H9 (cell line): ENCODE data around the gene NFATC1. TPM values are rescaled to one million over a fixed set of nuclear protein-coding genes. Genes with fewer than 3 reads are reported as not detected.

Source experiments
- DNase-seq: peaks from one replicate; pipeline ENCODE4 v3.0.0-alpha.2; 2017
- H2AFZ ChIP-seq: one replicate; pipeline ENCODE4 v1.6.1; 2013; ENCODE audit warnings: mild to moderate bottlenecking, low read length, control low read depth, moderate library complexity
- H2AK5ac ChIP-seq: 2 replicates; pipeline ENCODE4 v1.6.1; 2013; ENCODE audit warnings: low read length, control low read depth, mixed read lengths; ENCODE audit not compliant: insufficient read length
- H2BK120ac ChIP-seq: one replicate; pipeline ENCODE4 v1.6.1; 2013; ENCODE audit warnings: low read depth, mild to moderate bottlenecking, low read length, control low read depth, inconsistent platforms; ENCODE audit not compliant: poor library complexity, severe bottlenecking
- H2BK12ac ChIP-seq: 2 replicates; pipeline ENCODE4 v1.6.1; 2013; ENCODE audit warnings: low read length, control low read depth, mixed read lengths, low read depth; ENCODE audit not compliant: insufficient read length
- H2BK15ac ChIP-seq: 2 replicates; pipeline ENCODE4 v1.6.1; 2013; ENCODE audit warnings: low read depth, low read length, control low read depth
- H2BK20ac ChIP-seq: one replicate; pipeline ENCODE4 v1.6.1; 2013; ENCODE audit warnings: low read depth, mild to moderate bottlenecking, low read length, control low read depth, inconsistent platforms; ENCODE audit not compliant: poor library complexity, severe bottlenecking
- H2BK5ac ChIP-seq: 2 replicates; pipeline ENCODE4 v1.6.1; 2013; ENCODE audit warnings: low read length, control low read depth, mixed read lengths; ENCODE audit not compliant: insufficient read length
- H3K14ac ChIP-seq: 2 replicates; pipeline ENCODE4 v1.6.1; 2013; ENCODE audit warnings: low read length, control low read depth; ENCODE audit not compliant: insufficient read depth
- H3K18ac ChIP-seq: 2 replicates; pipeline ENCODE4 v1.6.1; 2013; ENCODE audit warnings: low read depth, mild to moderate bottlenecking, mixed read lengths, low read length, control low read depth; ENCODE audit not compliant: insufficient read length
- H3K23ac ChIP-seq: 2 replicates; pipeline ENCODE4 v1.6.1; 2013; ENCODE audit warnings: low read length, control low read depth, mixed read lengths, low read depth; ENCODE audit not compliant: insufficient read length
- H3K23me2 ChIP-seq: 2 replicates; pipeline ENCODE4 v1.6.1; 2013; ENCODE audit warnings: low read depth, mild to moderate bottlenecking, mixed read lengths, low read length, control low read depth; ENCODE audit not compliant: insufficient read length, poor library complexity, severe bottlenecking
- H3K27ac ChIP-seq: 2 replicates; pipeline ENCODE4 v1.5.1; 2013; ENCODE audit warnings: low read length, control low read depth, mixed read lengths, low read depth; ENCODE audit not compliant: insufficient read length
- H3K27me3 ChIP-seq: 2 replicates; pipeline ENCODE4 v1.6.1; 2013; ENCODE audit warnings: low read length, control low read depth, inconsistent platforms; ENCODE audit not compliant: insufficient read depth
- H3K4ac ChIP-seq: 2 replicates; pipeline ENCODE4 v1.6.1; 2013; ENCODE audit warnings: low read depth, mild to moderate bottlenecking, control low read depth, inconsistent platforms, low read length, moderate library complexity
- H3K4me1 ChIP-seq: 2 replicates; pipeline ENCODE4 v1.6.1; 2013; ENCODE audit warnings: low read length, control low read depth, inconsistent platforms; ENCODE audit not compliant: insufficient read depth
- H3K4me2 ChIP-seq: 2 replicates; pipeline ENCODE4 v1.6.1; 2013; ENCODE audit warnings: low read length, control low read depth, mixed read lengths; ENCODE audit not compliant: insufficient read length, insufficient read depth
- H3K56ac ChIP-seq: 2 replicates; pipeline ENCODE4 v1.6.1; 2013; ENCODE audit warnings: low read depth, mild to moderate bottlenecking, mixed read lengths, low read length, control low read depth; ENCODE audit not compliant: insufficient read length
- H3K79me1 ChIP-seq: 2 replicates; pipeline ENCODE4 v1.6.1; 2013; ENCODE audit warnings: low read depth, mild to moderate bottlenecking, moderate library complexity, low read length, control low read depth, inconsistent platforms; ENCODE audit not compliant: insufficient read depth, poor library complexity, severe bottlenecking
- H3K79me2 ChIP-seq: 2 replicates; pipeline ENCODE4 v1.6.1; 2013; ENCODE audit warnings: low read length, control low read depth, inconsistent platforms; ENCODE audit not compliant: insufficient read depth
- H3K9ac ChIP-seq: 2 replicates; pipeline ENCODE4 v1.6.1; 2013; ENCODE audit warnings: low read length, control low read depth, mixed read lengths; ENCODE audit not compliant: insufficient read length; ENCODE audit errors: extremely low read depth
- H3K9me3 ChIP-seq: one replicate; pipeline ENCODE4 v1.6.1; 2013; ENCODE audit warnings: low read depth, low read length, inconsistent platforms; ENCODE audit not compliant: control insufficient read depth
- H3T11ph ChIP-seq: one replicate; pipeline ENCODE4 v1.6.1; 2013; ENCODE audit warnings: mild to moderate bottlenecking, low read length, control low read depth, inconsistent platforms
- H4K20me1 ChIP-seq: one replicate; pipeline ENCODE4 v1.6.1; 2013; ENCODE audit not compliant: control insufficient read depth, insufficient read length, insufficient read depth
- H4K5ac ChIP-seq: 2 replicates; pipeline ENCODE4 v1.6.1; 2013; ENCODE audit warnings: low read depth, mild to moderate bottlenecking, mixed read lengths, low read length, control low read depth; ENCODE audit not compliant: insufficient read length
- H4K8ac ChIP-seq: replicated peaks from 2 replicates; pipeline ENCODE4 v1.6.1; 2013; ENCODE audit warnings: low read length, control low read depth, mixed read lengths, low read depth; ENCODE audit not compliant: insufficient read length
- H4K91ac ChIP-seq: 2 replicates; pipeline ENCODE4 v1.6.1; 2013; ENCODE audit warnings: low read depth, mild to moderate bottlenecking, moderate library complexity, mixed read lengths, low read length, control low read depth; ENCODE audit not compliant: insufficient read length
- H3K27ac Mint-ChIP-seq, 3 experiments: 2 replicates in 2 of 3; 3 replicates in 1 of 3; pipeline ENCODE4 v1.8.0; 2020 to 2021; ENCODE audit warnings: mixed read lengths in 3 of 3, mild to moderate bottlenecking in 1 of 3, moderate library complexity in 1 of 3
- H3K27me3 Mint-ChIP-seq: 2 replicates; pipeline ENCODE4 v1.8.0; 2021; ENCODE audit warnings: low read depth, mild to moderate bottlenecking, moderate library complexity, mixed read lengths
- H3K36me3 Mint-ChIP-seq, 3 experiments: 2 replicates in 2 of 3; 3 replicates in 1 of 3; pipeline ENCODE4 v1.8.0; 2020 to 2021; ENCODE audit warnings: low read depth in 3 of 3, mixed read lengths in 3 of 3; ENCODE audit not compliant: insufficient read depth in 1 of 3
- H3K4me1 Mint-ChIP-seq, 2 experiments: 2 replicates each; pipeline ENCODE4 v1.8.0; 2020; ENCODE audit warnings: mixed read lengths in 2 of 2
- H3K4me3 Mint-ChIP-seq, 2 experiments: 2 replicates in 1 of 2; 3 replicates in 1 of 2; pipeline ENCODE4 v1.8.0; 2020 to 2021; ENCODE audit warnings: mild to moderate bottlenecking in 2 of 2, mixed read lengths in 2 of 2, moderate library complexity in 1 of 2
- H3K9me3 Mint-ChIP-seq, 2 experiments: 2 replicates in 1 of 2; 3 replicates in 1 of 2; pipeline ENCODE4 v1.8.0; 2020; ENCODE audit warnings: mild to moderate bottlenecking in 2 of 2, mixed read lengths in 2 of 2, moderate library complexity in 1 of 2
- WGBS: extraction: QIAGEN DNeasy Blood & Tissue Kit; methylation state at CpG from one replicate; pipeline ENCODE4 v1.1.7; 2013; ENCODE audit warnings: missing lambda C conversion rate, low lambda C conversion rate, mixed read lengths; ENCODE audit not compliant: insufficient read length; ENCODE audit errors: extremely low coverage; 5-methylcytosine and 5-hydroxymethylcytosine counted together
- total RNA-seq: library from RNA; stranded (reverse); gene quantifications from 2 replicates; pipeline ENCODE4 v1.2.1, GENCODE V29; 2021
- TF ChIP-seq, protein P1 (sequence below): fragments of 200-600 bp; sonication (generic); conservative IDR thresholded peaks from 3 replicates; pipeline ENCODE4 v1.8.0; 2021; ENCODE audit warnings: antibody characterized with exemption, mild to moderate bottlenecking

The NFATC1 gene
- total RNA-seq, 1 experiment from 2014 or later = 5.5 TPM

DNA sequence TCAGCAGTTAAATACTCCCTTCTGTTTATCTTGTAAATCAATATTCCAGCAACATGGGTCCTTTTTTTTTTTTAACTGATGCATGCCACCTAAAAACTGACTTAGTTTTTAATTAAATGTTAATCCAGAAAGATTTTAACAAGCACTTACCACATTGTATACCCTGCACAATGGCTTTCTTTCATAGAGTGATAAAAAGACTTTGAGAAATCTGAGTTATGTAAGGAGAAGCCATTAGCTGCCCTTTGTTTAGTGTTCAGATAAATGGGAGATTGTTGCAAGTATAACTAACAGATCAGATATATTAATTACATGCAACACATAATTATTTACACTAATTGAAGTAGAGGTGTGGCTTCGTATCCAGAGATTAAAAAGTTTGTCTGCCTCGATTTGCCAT lies 22.7 kb upstream of the NFATC1 start:
- H3K27ac ChIP-seq = no peak overlapping the region
- no peak overlapping the region for H2AFZ ChIP-seq
- peaks cover 4% of the 10 kb centered on the region in 2 experiments; a peak in 2 of 4 replicates for H3K4me1 Mint-ChIP-seq
- no peak overlapping the region for H2BK20ac ChIP-seq
- H2BK5ac ChIP-seq = no peak overlapping the region
- no peak overlapping the region for H3K4me2 ChIP-seq
- H3K79me2 ChIP-seq = no peaks in the 10 kb centered on the region
- no peaks in the 10 kb centered on the region for H3K27me3 ChIP-seq
- H3K36me3 Mint-ChIP-seq = peaks cover 2 to 12% (median 8%) of the 10 kb centered on the region in 3 experiments; a peak in 4 of 7 replicates
- DNase-seq = no peak
- H2BK120ac ChIP-seq = no peak overlapping the region
- H3K9me3 Mint-ChIP-seq = no peaks in the 10 kb centered on the region
- no peak overlapping the region for H3K9ac ChIP-seq
- no peaks in the 10 kb centered on the region for H3K23me2 ChIP-seq
- H2BK12ac ChIP-seq = no peak overlapping the region
- H2BK15ac ChIP-seq = no peak overlapping the region
- no peak overlapping the region for H4K5ac ChIP-seq
- no peak overlapping the region for H3K4me3 Mint-ChIP-seq
- no peak overlapping the region for H3K18ac ChIP-seq
- no peak overlapping the region for H2AK5ac ChIP-seq
- no peaks in the 10 kb centered on the region for H3K9me3 ChIP-seq
- H3K23ac ChIP-seq = no peak overlapping the region
- H3K4ac ChIP-seq = no peak overlapping the region
- no peaks in the 10 kb centered on the region for H4K20me1 ChIP-seq
- no peak overlapping the region for H3K27ac Mint-ChIP-seq
- H3T11ph ChIP-seq = no peak overlapping the region
- no peaks in the 10 kb centered on the region for H3K79me1 ChIP-seq
- TF ChIP-seq, protein P1, sequence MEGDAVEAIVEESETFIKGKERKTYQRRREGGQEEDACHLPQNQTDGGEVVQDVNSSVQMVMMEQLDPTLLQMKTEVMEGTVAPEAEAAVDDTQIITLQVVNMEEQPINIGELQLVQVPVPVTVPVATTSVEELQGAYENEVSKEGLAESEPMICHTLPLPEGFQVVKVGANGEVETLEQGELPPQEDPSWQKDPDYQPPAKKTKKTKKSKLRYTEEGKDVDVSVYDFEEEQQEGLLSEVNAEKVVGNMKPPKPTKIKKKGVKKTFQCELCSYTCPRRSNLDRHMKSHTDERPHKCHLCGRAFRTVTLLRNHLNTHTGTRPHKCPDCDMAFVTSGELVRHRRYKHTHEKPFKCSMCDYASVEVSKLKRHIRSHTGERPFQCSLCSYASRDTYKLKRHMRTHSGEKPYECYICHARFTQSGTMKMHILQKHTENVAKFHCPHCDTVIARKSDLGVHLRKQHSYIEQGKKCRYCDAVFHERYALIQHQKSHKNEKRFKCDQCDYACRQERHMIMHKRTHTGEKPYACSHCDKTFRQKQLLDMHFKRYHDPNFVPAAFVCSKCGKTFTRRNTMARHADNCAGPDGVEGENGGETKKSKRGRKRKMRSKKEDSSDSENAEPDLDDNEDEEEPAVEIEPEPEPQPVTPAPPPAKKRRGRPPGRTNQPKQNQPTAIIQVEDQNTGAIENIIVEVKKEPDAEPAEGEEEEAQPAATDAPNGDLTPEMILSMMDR = no peak
- no peak overlapping the region for H3K14ac ChIP-seq
- H3K27me3 Mint-ChIP-seq = no peaks in the 10 kb centered on the region
- H4K91ac ChIP-seq = no peak overlapping the region
- no peak overlapping the region for H4K8ac ChIP-seq
- H3K4me1 ChIP-seq = no peaks in the 10 kb centered on the region
- H3K56ac ChIP-seq = no peak overlapping the region
- no CpG with 5 or more reads among the region's 2 CpGs for WGBS
